RWPE2 (cell line): Measurements from ENCODE around the gene KLHL29.
A peak's percentile ranks its signal among the peaks of the same experiment; 100 is the strongest.

ENCODE experiments used
- ATAC-seq: fragments of 200-7000 bp; cut with Tn5 transposase; 3 replicates; pipeline ENCODE4 v1.9.1; 2021; ENCODE audit warnings: low read depth
- DNase-seq: peaks from one replicate; pipeline ENCODE4 v3.0.0-alpha.2; 2020; ENCODE audit warnings: low spot score
- H3K27ac ChIP-seq: fragments of 450-650 bp; 2 replicates; pipeline ENCODE4 v1.5.1; 2017; ENCODE audit warnings: mild to moderate bottlenecking; ENCODE audit not compliant: poor library complexity, severe bottlenecking
- H3K27me3 ChIP-seq: fragments of 250-450 bp; sonication (Bioruptor Pico); 2 replicates; pipeline ENCODE4 v1.5.1; 2021; ENCODE audit warnings: mild to moderate bottlenecking, moderate library complexity; ENCODE audit not compliant: insufficient read depth, poor library complexity, severe bottlenecking
- H3K36me3 ChIP-seq: fragments of 250-450 bp; sonication (Bioruptor Pico); 2 replicates; pipeline ENCODE4 v1.5.1; 2020; ENCODE audit warnings: low read depth, mild to moderate bottlenecking, moderate library complexity
- H3K4me1 ChIP-seq: fragments of 250-450 bp; sonication (Bioruptor Pico); 2 replicates; pipeline ENCODE4 v1.5.1; 2021; ENCODE audit warnings: mild to moderate bottlenecking, moderate library complexity; ENCODE audit not compliant: insufficient read depth, poor library complexity, severe bottlenecking
- H3K4me3 ChIP-seq: fragments of 250-450 bp; sonication (Bioruptor Pico); 2 replicates; pipeline ENCODE4 v1.5.1; 2021; ENCODE audit warnings: mild to moderate bottlenecking, moderate library complexity; ENCODE audit not compliant: severe bottlenecking
- H3K9me3 ChIP-seq: fragments of 250-450 bp; sonication (Bioruptor Pico); 2 replicates; pipeline ENCODE4 v1.5.1; 2021; ENCODE audit warnings: mild to moderate bottlenecking, moderate library complexity; ENCODE audit not compliant: severe bottlenecking
- CTCF ChIP-seq: fragments of 450-650 bp; IDR thresholded peaks from one replicate; pipeline ENCODE4 v1.5.1; 2017; ENCODE audit warnings: mild to moderate bottlenecking, moderate library complexity; ENCODE audit not compliant: poor library complexity, severe bottlenecking

Gene KLHL29

GRCh38 chr2:23520256-23520655 lies 135.3 kb downstream of the KLHL29 start:
- no peak for TF ChIP-seq CTCF
- H3K27ac ChIP-seq, result no peak overlapping the region
- H3K27me3 ChIP-seq, result no peaks in the 10 kb centered on the region
- H3K4me1 ChIP-seq, result peaks cover 14% of the 10 kb centered on the region
- no peak for DNase-seq
- no peak for ATAC-seq
- no peaks in the 10 kb centered on the region for H3K9me3 ChIP-seq
- H3K4me3 ChIP-seq, result no peak overlapping the region
- no peaks in the 10 kb centered on the region for H3K36me3 ChIP-seq

- no peak overlapping the region for H3K27ac ChIP-seq
- no peak for TF ChIP-seq CTCF
These were observed 136.1 kb downstream of the KLHL29 start for GRCh38 chr2:23521060-23521459.

GRCh38 chr2:23522726-23523372 lies 137.9 kb downstream of the KLHL29 start:
- Histone ChIP-seq H3K4me3 (no peak overlapping the region), H3K36me3 (no peaks in the 10 kb centered on the region), H3K4me1 (peaks cover 14% of the 10 kb centered on the region), H3K9me3 (no peaks in the 10 kb centered on the region), H3K27me3 (no peaks in the 10 kb centered on the region), H3K27ac (no peak overlapping the region)
- TF ChIP-seq CTCF, result no peak
- DNase-seq, result no peak
- ATAC-seq, result no peak

More at GRCh38 chr2:23521060-23521459, 136.1 kb downstream of the KLHL29 start:
- no peak for DNase-seq
- peaks cover 14% of the 10 kb centered on the region for H3K4me1 ChIP-seq
- no peaks in the 10 kb centered on the region for H3K27me3 ChIP-seq
- no peaks in the 10 kb centered on the region for H3K9me3 ChIP-seq
- H3K4me3 ChIP-seq, result no peak overlapping the region
- ATAC-seq, result no peak
- no peaks in the 10 kb centered on the region for H3K36me3 ChIP-seq

GRCh38 chr2:23523373-23524260 lies 138.6 kb downstream of the KLHL29 start:
- peak overlapping the region; percentile 33 for H3K27ac ChIP-seq
- ATAC-seq (no peak; the same call in 2 of the 3 replicates), DNase-seq (no peak)
- H3K27me3 ChIP-seq, result no peaks in the 10 kb centered on the region
- no peak for TF ChIP-seq CTCF
- H3K4me3 ChIP-seq, result no peak overlapping the region
- no peaks in the 10 kb centered on the region for H3K9me3 ChIP-seq
- H3K36me3 ChIP-seq, result no peaks in the 10 kb centered on the region
- peaks cover 14% of the 10 kb centered on the region for H3K4me1 ChIP-seq

GRCh38 chr2:23524261-23524706 lies 139.3 kb downstream of the KLHL29 start:
- no peak for TF ChIP-seq CTCF
- Histone ChIP-seq H3K36me3 (no peaks in the 10 kb centered on the region), H3K27me3 (no peaks in the 10 kb centered on the region), H3K4me1 (peaks cover 14% of the 10 kb centered on the region), H3K4me3 (no peak overlapping the region), H3K9me3 (no peaks in the 10 kb centered on the region), H3K27ac (peak overlapping the region; percentile 33)
- ATAC-seq (peak; percentile 83), DNase-seq (no peak)
